HG02852 (cell line): ENCODE data around the gene KPNA2.

ENCODE experiments used
- ATAC-seq: cut with Tn5 transposase; IDR thresholded peaks from one replicate; pipeline ENCODE4 v1.9.1; 2021; ENCODE audit warnings: mild to moderate bottlenecking, moderate library complexity; ENCODE audit not compliant: unreplicated experiment

Gene KPNA2

DNA sequence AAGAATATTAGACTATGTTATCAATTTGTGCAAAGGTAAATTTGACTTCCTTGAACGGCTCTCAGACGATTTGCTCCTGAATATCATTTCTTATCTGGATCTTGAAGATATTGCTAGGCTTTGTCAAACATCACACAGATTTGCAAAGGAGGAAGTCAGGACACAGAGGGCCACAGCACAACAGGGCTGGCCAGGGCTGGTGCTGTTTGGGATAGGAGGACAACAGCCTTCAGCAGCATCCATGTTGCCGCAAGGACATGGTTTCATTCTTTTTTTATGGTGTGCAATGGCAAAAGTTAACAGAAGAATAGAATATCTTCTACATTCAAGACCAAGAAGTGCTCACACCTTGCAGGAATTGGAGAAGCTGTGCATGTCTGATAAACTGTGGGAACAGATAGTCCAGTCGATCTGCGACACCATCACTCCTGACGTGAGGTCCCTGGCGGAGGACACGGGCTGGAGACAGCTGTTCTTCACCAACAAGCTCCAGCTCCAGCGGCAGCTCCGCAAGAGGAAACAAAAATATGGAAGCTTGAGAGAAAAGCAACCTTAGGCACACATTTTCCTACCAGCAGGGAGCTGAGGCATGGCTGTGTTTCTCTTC, 59.8 kb downstream of the KPNA2 start:
- no peak for ATAC-seq

DNA sequence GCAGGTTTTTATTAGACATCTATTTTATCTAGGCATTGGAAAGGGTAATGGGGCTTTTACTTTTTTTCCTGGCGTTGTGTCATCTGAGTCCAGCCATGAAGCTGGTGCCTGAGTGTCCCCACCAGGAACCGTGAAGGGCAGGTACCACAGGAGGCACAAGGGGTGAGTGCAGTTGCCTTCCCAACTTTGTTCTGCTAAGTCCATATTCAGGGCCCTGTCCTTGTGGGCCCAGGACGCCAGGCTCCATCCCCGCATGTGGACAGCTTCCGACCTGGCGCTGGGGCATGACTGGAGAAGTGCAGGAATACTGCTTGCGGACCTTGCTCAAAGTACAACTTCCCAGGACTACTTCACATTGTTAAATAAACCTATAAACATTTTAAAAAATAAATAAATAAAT, 60.6 kb downstream of the KPNA2 start:
- ATAC-seq: no peak
